Tibial nerve (tissue), 4 donors: ENCODE data around the gene GPR146. TPM values are rescaled to one million over a fixed set of nuclear protein-coding genes. Genes with fewer than 3 reads are reported as not detected.
A peak's percentile ranks its signal among the peaks of the same experiment; 100 is the strongest.

Experiments
- DNase-seq, 2 donors: peaks; one replicate each; pipeline ENCODE4 v3.0.0-alpha.2; 2019; ENCODE audit warnings: low spot score in 2 of 2
- H3K27ac ChIP-seq, 4 donors: fragments of 200-600 bp; sonication (generic) in 3 of 4; one replicate each; pipeline ENCODE4 v1.5.1; 2017 to 2019; ENCODE audit warnings: mild to moderate bottlenecking in 1 of 4
- H3K27me3 ChIP-seq, 2 donors: fragments of 200-600 bp; sonication (generic) in 1 of 2; one replicate each; pipeline versions ENCODE4 v1.5.1 to v1.6.0; 2017 to 2019
- H3K36me3 ChIP-seq, 3 donors: fragments of 200-600 bp; sonication (generic); one replicate each; pipeline ENCODE4 v1.5.1; 2018 to 2019
- H3K4me1 ChIP-seq, 4 donors: fragments of 200-600 bp; sonication (generic) in 3 of 4; one replicate each; pipeline ENCODE4 v1.5.1; 2017 to 2019
- H3K4me3 ChIP-seq, 4 donors: fragments of 200-600 bp; sonication (generic) in 3 of 4; one replicate each; pipeline ENCODE4 v1.5.1; 2017 to 2019; ENCODE audit warnings: mild to moderate bottlenecking in 1 of 4, moderate library complexity in 1 of 4
- H3K9me3 ChIP-seq, 4 donors: fragments of 200-600 bp; sonication (generic) in 3 of 4; one replicate each; pipeline ENCODE4 v1.5.1; 2017 to 2019
- CTCF ChIP-seq, 5 experiments: fragments of 200-600 bp in 3 of 5; fragments of 450-650 bp in 2 of 5; sonication (generic) in 3 of 5; IDR thresholded peaks; one replicate each; pipeline ENCODE4 v1.5.1; 2016 to 2019; ENCODE audit warnings: antibody characterized with exemption in 5 of 5, mild to moderate bottlenecking in 3 of 5, moderate library complexity in 2 of 5
- EP300 ChIP-seq, 2 donors: sonication (generic); formaldehyde crosslinking; IDR thresholded peaks; one replicate each; pipeline ENCODE4 v1.6.1; 2017; ENCODE audit warnings: antibody characterized with exemption in 2 of 2, mild to moderate bottlenecking in 1 of 2
- POLR2A ChIP-seq, 2 donors: fragments of 450-650 bp; IDR thresholded peaks; one replicate each; pipeline ENCODE4 v1.6.1; 2017; ENCODE audit warnings: antibody characterized with exemption in 2 of 2, mild to moderate bottlenecking in 2 of 2, moderate library complexity in 2 of 2
- WGBS, 2 donors: methylation state at CpG; one replicate each; pipeline ENCODE4 v1.1.5; 2018; 5-methylcytosine and 5-hydroxymethylcytosine counted together
- total RNA-seq, 4 donors: library from RNA; depleted of rRNA; stranded (reverse); fragments of >200 nt; gene quantifications; one replicate each; pipeline ENCODE4 v1.1.0, GENCODE V29; 2016

Gene GPR146
- total RNA-seq, 4 donors from 2014 or later, result 27.8 to 91.8 (median 59.1) TPM

- H3K4me3 ChIP-seq, result no peak overlapping the region
- peak overlapping the region in 2 of 4 donors; percentile 52 to 55 for H3K27ac ChIP-seq
- H3K9me3 ChIP-seq, result no peaks in the 10 kb centered on the region
- no peaks in the 10 kb centered on the region for H3K27me3 ChIP-seq
- H3K4me1 ChIP-seq, result peaks cover 0 to 24% (median 10%) of the 10 kb centered on the region in 4 donors
- WGBS, 2 donors, result 54 to 65% methylated on average over 33 to 38 of the region's 44 CpGs
- DNase-seq, result no peak
- peaks cover 0 to 60% (median 0%) of the 10 kb centered on the region in 3 donors for H3K36me3 ChIP-seq
- no peak for TF ChIP-seq EP300 (IDR thresholded peaks at IDR 0.05)
- no peak for TF ChIP-seq CTCF (IDR thresholded peaks at IDR 0.05)
- TF ChIP-seq POLR2A (IDR thresholded peaks at IDR 0.05), result no peak
Observed at GRCh38 chr7:1096156-1097119, 52.1 kb downstream of the GPR146 start.

GRCh38 chr7:1097120-1097504 lies 52.8 kb downstream of the GPR146 start:
- WGBS, 2 donors, result 90 to 92% methylated on average over 13 of the region's 13 CpGs

GRCh38 chr7:1098243-1099153 lies 54.2 kb downstream of the GPR146 start:
- WGBS, 2 donors, result 91 to 92% methylated on average over 43 of the region's 43 CpGs
- Histone ChIP-seq H3K4me1 (peaks cover 0 to 24% (median 10%) of the 10 kb centered on the region in 4 donors), H3K9me3 (no peaks in the 10 kb centered on the region), H3K36me3 (peaks cover 0 to 39% (median 0%) of the 10 kb centered on the region in 3 donors), H3K27me3 (no peaks in the 10 kb centered on the region), H3K4me3 (no peak overlapping the region), H3K27ac (no peak overlapping the region)
- TF ChIP-seq CTCF (IDR thresholded peaks at IDR 0.05) (no peak), POLR2A (IDR thresholded peaks at IDR 0.05) (no peak), EP300 (IDR thresholded peaks at IDR 0.05) (no peak)
- DNase-seq, result no peak

More at GRCh38 chr7:1097120-1097504, 52.8 kb downstream of the GPR146 start:
- Histone ChIP-seq H3K27ac (no peak overlapping the region), H3K36me3 (peaks cover 0 to 53% (median 0%) of the 10 kb centered on the region in 3 donors), H3K9me3 (no peaks in the 10 kb centered on the region), H3K4me1 (peaks cover 0 to 24% (median 10%) of the 10 kb centered on the region in 4 donors), H3K4me3 (no peak overlapping the region), H3K27me3 (no peaks in the 10 kb centered on the region)
- no peak for TF ChIP-seq EP300 (IDR thresholded peaks at IDR 0.05)
- no peak for TF ChIP-seq CTCF (IDR thresholded peaks at IDR 0.05)
- TF ChIP-seq POLR2A (IDR thresholded peaks at IDR 0.05), result no peak
- DNase-seq, result no peak

GRCh38 chr7:1099154-1099542 lies 54.8 kb downstream of the GPR146 start:
- Histone ChIP-seq H3K9me3 (no peaks in the 10 kb centered on the region), H3K4me1 (peaks cover 0 to 24% (median 10%) of the 10 kb centered on the region in 4 donors), H3K4me3 (no peak overlapping the region), H3K36me3 (peaks cover 0 to 32% (median 0%) of the 10 kb centered on the region in 3 donors), H3K27me3 (no peaks in the 10 kb centered on the region), H3K27ac (no peak overlapping the region)
- no peak for DNase-seq
- WGBS, 2 donors, result 93 to 94% methylated on average over 26 of the region's 26 CpGs
- no peak for TF ChIP-seq POLR2A (IDR thresholded peaks at IDR 0.05)
- TF ChIP-seq CTCF (IDR thresholded peaks at IDR 0.05), result no peak
- TF ChIP-seq EP300 (IDR thresholded peaks at IDR 0.05), result no peak
